GM06990 (cell line): ENCODE measurements around the gene ZNF778.

Experiments
- DNase-seq: peaks from one replicate; pipeline ENCODE4 v3.0.0-alpha.2; 2011; ENCODE audit not compliant: insufficient read length; ENCODE audit errors: extremely low read depth
- H3K27me3 ChIP-seq: replicated peaks from 2 replicates; pipeline ENCODE4 v1.6.0; 2011; ENCODE audit warnings: low read length; ENCODE audit not compliant: control insufficient read depth, insufficient read depth
- H3K36me3 ChIP-seq: 2 replicates; pipeline ENCODE4 v1.5.1; 2011; ENCODE audit warnings: low read length; ENCODE audit not compliant: control insufficient read depth, insufficient read depth
- H3K4me3 ChIP-seq: replicated peaks from 2 replicates; pipeline ENCODE4 v1.5.1; 2011; ENCODE audit warnings: low read depth, mild to moderate bottlenecking, control low read depth, low read length
- CTCF ChIP-seq: IDR thresholded peaks from 2 replicates; pipeline ENCODE4 v1.5.1; 2011; ENCODE audit warnings: low read length, control low read depth, mild to moderate bottlenecking, inconsistent platforms; ENCODE audit not compliant: insufficient read depth, poor library complexity, severe bottlenecking

ZNF778 gene

GRCh38 chr16:89222931-89223330 lies 5.4 kb downstream of the ZNF778 start:
- no peak for TF ChIP-seq CTCF
- no peak overlapping the region for H3K4me3 ChIP-seq
- H3K36me3 ChIP-seq = peaks cover 23% of the 10 kb centered on the region
- H3K27me3 ChIP-seq = no peaks in the 10 kb centered on the region
- DNase-seq = no peak

GRCh38 chr16:89224665-89225064 lies 7.2 kb downstream of the ZNF778 start:
- Histone ChIP-seq H3K36me3 (peaks cover 23% of the 10 kb centered on the region), H3K27me3 (no peaks in the 10 kb centered on the region), H3K4me3 (no peak overlapping the region)
- no peak for DNase-seq
- TF ChIP-seq CTCF = no peak

GRCh38 chr16:89230255-89230654 lies 12.8 kb downstream of the ZNF778 start:
- Histone ChIP-seq H3K27me3 (no peaks in the 10 kb centered on the region), H3K4me3 (no peak overlapping the region), H3K36me3 (peaks cover 31% of the 10 kb centered on the region)
- no peak for TF ChIP-seq CTCF
- no peak for DNase-seq

- no peak for DNase-seq
- no peak for TF ChIP-seq CTCF
- Histone ChIP-seq H3K27me3 (no peaks in the 10 kb centered on the region), H3K4me3 (no peak overlapping the region), H3K36me3 (peaks cover 23% of the 10 kb centered on the region)
Observed at GRCh38 chr16:89232107-89232506, 14.6 kb downstream of the ZNF778 start.

- DNase-seq = no peak
- Histone ChIP-seq H3K27me3 (no peaks in the 10 kb centered on the region), H3K36me3 (peaks cover 17% of the 10 kb centered on the region), H3K4me3 (no peak overlapping the region)
- no peak for TF ChIP-seq CTCF
Observed at GRCh38 chr16:89233678-89234490, 16.4 kb downstream of the ZNF778 start.
